Hepatocyte (in vitro differentiated cells): ENCODE measurements around the gene DIS3L. TPM values are rescaled to one million over a fixed set of nuclear protein-coding genes. Genes with fewer than 3 reads are reported as not detected.
A peak's percentile ranks its signal among the peaks of the same experiment; 100 is the strongest.
"Not testable (repeated sequence)": the region's sequence is repeated elsewhere in the genome, so short reads cannot be mapped to it uniquely, and the experiment has no call there.

Experiments
- DNase-seq: peaks from one replicate; pipeline ENCODE4 v3.0.0-alpha.2; 2016; ENCODE audit warnings: low spot score
- H2AFZ ChIP-seq: fragments of 200-600 bp; sonication (generic); 2 replicates; pipeline ENCODE4 v1.6.0; 2016; ENCODE audit warnings: antibody characterized with exemption, mild to moderate bottlenecking
- H3K27ac ChIP-seq: fragments of 200-600 bp; sonication (generic); 2 replicates; pipeline ENCODE4 v1.5.1; 2016; ENCODE audit warnings: mild to moderate bottlenecking
- H3K27me3 ChIP-seq: fragments of 200-600 bp; sonication (generic); 2 replicates; pipeline ENCODE4 v1.6.1; 2016
- H3K36me3 ChIP-seq: fragments of 200-600 bp; sonication (generic); replicated peaks from 2 replicates; pipeline ENCODE4 v1.5.1; 2016; ENCODE audit warnings: low read depth; ENCODE audit not compliant: insufficient read depth
- H3K4me1 ChIP-seq: fragments of 200-600 bp; sonication (generic); 2 replicates; pipeline ENCODE4 v1.5.1; 2016; ENCODE audit warnings: mild to moderate bottlenecking, moderate library complexity; ENCODE audit not compliant: insufficient read depth
- H3K4me2 ChIP-seq: fragments of 200-600 bp; sonication (generic); 2 replicates; pipeline ENCODE4 v1.6.0; 2016
- H3K4me3 ChIP-seq: fragments of 200-600 bp; sonication (generic); 2 replicates; pipeline ENCODE4 v1.5.1; 2016; ENCODE audit warnings: mild to moderate bottlenecking
- H3K79me2 ChIP-seq: fragments of 200-600 bp; sonication (generic); 2 replicates; pipeline ENCODE4 v1.6.0; 2017; ENCODE audit warnings: mild to moderate bottlenecking
- H3K9me2 ChIP-seq: fragments of 200-600 bp; sonication (generic); replicated peaks from 2 replicates; pipeline ENCODE4 v1.6.0; 2017; ENCODE audit warnings: mild to moderate bottlenecking; ENCODE audit not compliant: insufficient read depth
- H3K9me3 ChIP-seq: fragments of 200-600 bp; sonication (generic); 2 replicates; pipeline ENCODE4 v1.5.1; 2016; ENCODE audit warnings: low read depth, mild to moderate bottlenecking
- H4K20me1 ChIP-seq: fragments of 200-600 bp; sonication (generic); 2 replicates; pipeline ENCODE4 v1.6.0; 2016; ENCODE audit warnings: mild to moderate bottlenecking; ENCODE audit not compliant: insufficient read depth, poor library complexity, severe bottlenecking
- CTCF ChIP-seq: fragments of 200-600 bp; sonication (generic); IDR thresholded peaks from 2 replicates; pipeline ENCODE4 v1.5.1; 2016; ENCODE audit warnings: antibody characterized with exemption, mild to moderate bottlenecking; ENCODE audit not compliant: poor library complexity
- EZH2 ChIP-seq: fragments of 200-600 bp; sonication (generic); IDR thresholded peaks from 2 replicates; pipeline ENCODE4 v1.6.1; 2016; ENCODE audit warnings: antibody characterized with exemption, mild to moderate bottlenecking, borderline replicate concordance
- EZH2phosphoT487 ChIP-seq: fragments of 200-600 bp; sonication (generic); IDR thresholded peaks from one replicate; pipeline ENCODE4 v1.6.1; 2018; ENCODE audit warnings: antibody characterized with exemption, mild to moderate bottlenecking, low read depth, moderate library complexity; ENCODE audit not compliant: unreplicated experiment, severe bottlenecking
- WGBS: methylation state at CpG from one replicate; pipeline ENCODE4 v1.1.6; 2016; ENCODE audit warnings: low lambda C conversion rate; ENCODE audit errors: missing lambda C conversion rate; 5-methylcytosine and 5-hydroxymethylcytosine counted together
- polyA plus RNA-seq: library from polyadenylated mRNA; unstranded; fragments of >200 nt; fragmentation: Nextera tagmentation; extraction: Ambion mirVana; gene quantifications from 2 replicates; pipeline ENCODE4 v1.2.1, GENCODE V29; 2016
- total RNA-seq: library from RNA; depleted of rRNA; stranded (reverse); fragments of >200 nt; gene quantifications from 2 replicates; pipeline ENCODE4 v1.2.3, GENCODE V29; 2014

DIS3L gene
- total and polyA plus RNA-seq, 2 experiments from 2014 or later: 18.6 to 34.4 TPM

DNA sequence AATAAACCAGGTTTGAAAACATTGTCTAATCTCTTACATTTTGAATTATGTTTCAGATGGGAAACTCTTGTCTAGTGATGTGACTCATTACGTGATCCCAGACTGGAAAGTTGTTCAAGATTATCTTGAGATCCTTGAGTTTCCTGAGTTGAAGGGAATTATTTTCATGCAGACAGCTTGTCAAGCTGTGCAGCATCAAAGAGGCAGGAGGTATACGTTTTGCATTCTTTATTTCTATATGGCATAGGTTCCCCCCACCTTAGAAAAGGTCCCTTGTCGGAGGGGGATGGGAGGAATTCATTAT lies 1.5 kb downstream of the DIS3L start:
- Histone ChIP-seq H3K27me3 (no peaks in the 10 kb centered on the region), H3K27ac (peak overlapping the region; percentile 90), H3K4me3 (no peak overlapping the region), H3K79me2 (peaks cover 37% of the 10 kb centered on the region), H2AFZ (peak overlapping the region; percentile 93), H3K4me2 (peak overlapping the region; percentile 82), H3K9me2 (no peaks in the 10 kb centered on the region), H3K36me3 (no peaks in the 10 kb centered on the region), H3K9me3 (no peaks in the 10 kb centered on the region), H3K4me1 (peaks cover 27% of the 10 kb centered on the region), H4K20me1 (no peaks in the 10 kb centered on the region)
- 38% methylated on average over 3 of the region's 3 CpGs for WGBS
- peak; percentile 31 for DNase-seq
- TF ChIP-seq EZH2phosphoT487: no peak
- no peak for TF ChIP-seq EZH2
- TF ChIP-seq CTCF: no peak

DNA sequence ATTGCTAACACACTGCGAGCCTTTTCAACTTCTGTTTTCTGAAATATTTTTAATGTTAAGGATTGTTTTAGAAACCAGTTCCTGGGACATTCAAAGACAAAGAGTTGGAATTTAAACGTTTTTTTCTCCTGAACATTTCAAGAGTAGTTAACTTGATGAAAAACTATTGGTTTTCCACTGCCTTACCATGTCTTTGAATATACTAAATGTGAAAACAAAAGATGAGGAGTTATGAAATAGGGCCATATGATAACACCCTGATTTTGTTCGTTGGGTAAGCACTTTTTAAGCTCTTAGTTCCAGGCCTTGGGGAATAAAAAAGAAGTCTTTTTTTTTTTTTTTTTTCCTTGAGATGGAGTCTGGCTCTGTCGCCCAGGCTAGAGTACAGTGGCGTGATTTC lies 2.8 kb downstream of the DIS3L start:
- Histone ChIP-seq H3K27me3 (no peaks in the 10 kb centered on the region), H4K20me1 (no peaks in the 10 kb centered on the region), H2AFZ (no peak overlapping the region), H3K79me2 (peaks cover 37% of the 10 kb centered on the region), H3K36me3 (no peaks in the 10 kb centered on the region), H3K4me1 (peaks cover 27% of the 10 kb centered on the region), H3K9me3 (no peaks in the 10 kb centered on the region), H3K4me2 (no peak overlapping the region), H3K27ac (no peak overlapping the region), H3K4me3 (no peak overlapping the region), H3K9me2 (no peaks in the 10 kb centered on the region)
- no peak for DNase-seq
- TF ChIP-seq EZH2 (no peak), EZH2phosphoT487 (no peak), CTCF (no peak)
- WGBS: 79% methylated on average over 5 of the region's 5 CpGs

DNA sequence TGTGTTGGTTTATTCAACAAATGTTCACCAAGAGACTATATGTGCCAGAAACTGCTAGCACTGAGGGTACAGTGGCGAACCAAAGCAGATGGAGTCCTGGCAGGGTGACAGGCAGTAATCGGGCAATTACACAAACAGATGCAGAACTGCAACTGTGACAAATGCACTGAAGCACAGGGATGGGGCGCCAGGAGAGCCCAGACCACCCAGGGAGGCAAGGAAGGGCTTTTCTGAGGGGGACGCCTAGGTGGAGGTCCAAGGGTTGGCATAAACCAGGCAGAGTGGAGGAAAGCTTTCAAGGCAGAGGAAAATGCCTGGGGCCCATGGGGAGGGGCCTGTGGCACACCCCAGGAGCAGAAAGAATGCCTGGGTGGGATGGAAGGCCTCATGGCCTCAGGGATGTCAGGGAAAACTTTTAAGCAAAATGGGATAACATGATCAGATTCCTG lies 5.5 kb downstream of the DIS3L start:
- Histone ChIP-seq H3K27me3 (no peaks in the 10 kb centered on the region), H3K36me3 (no peaks in the 10 kb centered on the region), H3K9me2 (no peaks in the 10 kb centered on the region), H3K4me3 (no peak overlapping the region), H3K4me1 (peaks cover 17% of the 10 kb centered on the region), H3K79me2 (peaks cover 33% of the 10 kb centered on the region), H3K9me3 (no peaks in the 10 kb centered on the region), H2AFZ (no peak overlapping the region), H3K4me2 (no peak overlapping the region), H3K27ac (peak overlapping the region; percentile 41), H4K20me1 (no peaks in the 10 kb centered on the region)
- TF ChIP-seq EZH2: no peak
- WGBS: 65% methylated on average over 4 of the region's 4 CpGs
- DNase-seq: peak; percentile 18

GRCh38 chr15:66302489-66303278 lies 9.3 kb downstream of the DIS3L start:
- Histone ChIP-seq H3K79me2 (peaks cover 2% of the 10 kb centered on the region), H4K20me1 (no peaks in the 10 kb centered on the region), H3K4me1 (no peaks in the 10 kb centered on the region), H3K9me2 (no peaks in the 10 kb centered on the region), H3K4me2 (no peak overlapping the region), H3K9me3 (no peaks in the 10 kb centered on the region), H3K27me3 (no peaks in the 10 kb centered on the region), H3K36me3 (no peaks in the 10 kb centered on the region), H2AFZ (no peak overlapping the region), H3K4me3 (no peak overlapping the region), H3K27ac (peak overlapping the region; percentile 18)
- TF ChIP-seq EZH2 (no peak), CTCF (no peak), EZH2phosphoT487 (no peak)
- no peak for DNase-seq
- WGBS: 92% methylated on average over 5 of the region's 5 CpGs

- not testable (repeated sequence) for H3K4me1 ChIP-seq, H3K79me2 ChIP-seq, H4K20me1 ChIP-seq, H3K27me3 ChIP-seq, H2AFZ ChIP-seq, H3K4me2 ChIP-seq, H3K9me2 ChIP-seq, H3K4me3 ChIP-seq, H3K27ac ChIP-seq, DNase-seq, H3K9me3 ChIP-seq, H3K36me3 ChIP-seq
- 79% methylated on average over 10 of the region's 10 CpGs for WGBS
Measured at GRCh38 chr15:66304425-66304824, 11.1 kb downstream of the DIS3L start.
